HUES48 (cell line): ENCODE data around the gene CDC42EP2.

Experiments used
- H3K27ac ChIP-seq: one replicate; pipeline ENCODE4 v1.7.0; 2013; ENCODE audit warnings: low read depth, low read length, inconsistent platforms
- H3K27me3 ChIP-seq: 2 replicates; pipeline ENCODE4 v1.6.1; 2013; ENCODE audit warnings: mild to moderate bottlenecking, low read length; ENCODE audit not compliant: control insufficient read depth, insufficient read depth
- H3K36me3 ChIP-seq: 2 replicates; pipeline ENCODE4 v1.6.1; 2013; ENCODE audit warnings: low read length; ENCODE audit not compliant: control insufficient read depth, insufficient read depth
- H3K4me1 ChIP-seq: 2 replicates; pipeline ENCODE4 v1.6.1; 2013; ENCODE audit warnings: mild to moderate bottlenecking, low read length; ENCODE audit not compliant: control insufficient read depth, insufficient read depth
- H3K4me3 ChIP-seq: 2 replicates; pipeline ENCODE4 v1.5.1; 2013; ENCODE audit warnings: mild to moderate bottlenecking, low read depth, low read length
- H3K9ac ChIP-seq: 2 replicates; pipeline ENCODE4 v1.6.1; 2013; ENCODE audit warnings: mild to moderate bottlenecking, low read depth, low read length, moderate library complexity
- H3K9me3 ChIP-seq: 2 replicates; pipeline ENCODE4 v1.6.1; 2013; ENCODE audit warnings: low read length; ENCODE audit not compliant: control insufficient read depth, insufficient read depth

CDC42EP2 gene

GRCh38 chr11:65309006-65309405 lies 5.7 kb upstream of the CDC42EP2 start:
- no peaks in the 10 kb centered on the region for H3K9me3 ChIP-seq
- no peak overlapping the region for H3K9ac ChIP-seq
- H3K27me3 ChIP-seq: peaks cover 20% of the 10 kb centered on the region
- H3K36me3 ChIP-seq: no peaks in the 10 kb centered on the region
- no peak overlapping the region for H3K4me3 ChIP-seq
- no peak overlapping the region for H3K27ac ChIP-seq
- peaks cover 5% of the 10 kb centered on the region; the same call in 1 of the 2 replicates for H3K4me1 ChIP-seq

GRCh38 chr11:65310215-65310614 lies 4.5 kb upstream of the CDC42EP2 start:
- H3K27ac ChIP-seq: no peak overlapping the region
- peaks cover 5% of the 10 kb centered on the region; the same call in 1 of the 2 replicates for H3K4me1 ChIP-seq
- H3K9ac ChIP-seq: no peak overlapping the region
- H3K27me3 ChIP-seq: peaks cover 24% of the 10 kb centered on the region
- H3K4me3 ChIP-seq: no peak overlapping the region
- H3K9me3 ChIP-seq: no peaks in the 10 kb centered on the region
- H3K36me3 ChIP-seq: no peaks in the 10 kb centered on the region

GRCh38 chr11:65310736-65311135 lies 3.9 kb upstream of the CDC42EP2 start:
- Histone ChIP-seq H3K27me3 (peaks cover 24% of the 10 kb centered on the region), H3K27ac (peak overlapping the region; percentile 12), H3K9ac (no peak overlapping the region), H3K4me1 (peaks cover 5% of the 10 kb centered on the region; the same call in 1 of the 2 replicates), H3K36me3 (no peaks in the 10 kb centered on the region), H3K4me3 (no peak overlapping the region), H3K9me3 (no peaks in the 10 kb centered on the region)

- Histone ChIP-seq H3K27ac (peak overlapping the region; percentile 12), H3K4me1 (peaks cover 6% of the 10 kb centered on the region; the same call in 1 of the 2 replicates), H3K9me3 (no peaks in the 10 kb centered on the region), H3K27me3 (peaks cover 24% of the 10 kb centered on the region), H3K9ac (no peak overlapping the region), H3K36me3 (no peaks in the 10 kb centered on the region), H3K4me3 (no peak overlapping the region)
Observed at GRCh38 chr11:65311170-65311678, 3.4 kb upstream of the CDC42EP2 start.

- Histone ChIP-seq H3K9ac (peak overlapping the region; percentile 73), H3K9me3 (no peaks in the 10 kb centered on the region), H3K27me3 (peaks cover 14% of the 10 kb centered on the region), H3K4me3 (peak overlapping the region; percentile 89), H3K27ac (peak overlapping the region; percentile 59), H3K4me1 (peaks cover 21% of the 10 kb centered on the region), H3K36me3 (no peaks in the 10 kb centered on the region)
Observed at GRCh38 chr11:65315204-65315865, 669 bp downstream of the CDC42EP2 start.

- Histone ChIP-seq H3K4me1 (peaks cover 18% of the 10 kb centered on the region), H3K9me3 (no peaks in the 10 kb centered on the region), H3K27ac (no peak overlapping the region), H3K36me3 (peaks cover 3% of the 10 kb centered on the region; the same call in 1 of the 2 replicates), H3K4me3 (peak overlapping the region; percentile 89; the same call in 1 of the 2 replicates), H3K27me3 (peaks cover 14% of the 10 kb centered on the region), H3K9ac (no peak overlapping the region)
Observed at GRCh38 chr11:65315866-65316226, 1.2 kb downstream of the CDC42EP2 start.

DNA sequence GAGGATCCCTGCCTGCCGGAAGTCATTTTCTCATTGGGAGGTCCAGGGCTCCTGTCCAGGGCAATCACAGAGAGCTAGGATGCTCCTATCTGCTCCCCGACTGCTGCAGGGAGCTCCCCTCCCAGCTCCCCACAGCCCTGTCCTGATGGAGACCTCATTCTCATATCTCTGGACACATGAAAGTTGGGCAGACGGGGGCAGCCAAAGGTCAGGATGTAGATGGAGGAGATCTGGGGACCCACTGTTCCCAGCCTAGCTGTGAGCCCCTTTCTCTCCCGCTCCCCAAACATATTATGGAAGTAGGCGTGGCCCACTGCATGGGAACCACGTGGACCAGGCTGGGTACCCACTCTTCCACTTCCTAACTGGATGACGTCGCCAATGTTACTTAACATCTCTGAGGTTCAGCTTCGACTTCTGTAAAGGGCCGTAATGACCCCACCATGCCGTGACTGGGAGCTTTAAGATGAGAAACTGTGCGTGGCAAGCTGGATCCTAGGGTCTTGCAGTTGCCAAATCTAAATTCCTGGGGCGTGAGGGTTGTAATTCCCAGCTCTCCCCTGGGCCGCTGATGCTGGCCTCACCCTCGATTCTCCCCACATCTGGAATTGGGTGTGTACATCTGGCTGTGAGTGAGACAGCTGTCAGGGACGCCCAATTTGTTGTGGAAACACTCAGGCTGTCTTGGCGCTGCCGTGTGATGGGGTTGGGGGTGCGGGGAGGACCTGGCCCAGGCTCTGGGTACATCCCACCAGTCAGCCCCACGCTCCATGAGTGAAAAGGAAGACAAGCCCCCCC lies 1.8 kb downstream of the CDC42EP2 start:
- Histone ChIP-seq H3K9me3 (no peaks in the 10 kb centered on the region), H3K27me3 (peaks cover 14% of the 10 kb centered on the region), H3K36me3 (peaks cover 9% of the 10 kb centered on the region), H3K9ac (no peak overlapping the region), H3K4me3 (0 out of 2 replicates have a peak overlapping the region, but pooled peaks have one; percentile 2), H3K27ac (peak overlapping the region; percentile 54), H3K4me1 (peaks cover 16% of the 10 kb centered on the region)

DNA sequence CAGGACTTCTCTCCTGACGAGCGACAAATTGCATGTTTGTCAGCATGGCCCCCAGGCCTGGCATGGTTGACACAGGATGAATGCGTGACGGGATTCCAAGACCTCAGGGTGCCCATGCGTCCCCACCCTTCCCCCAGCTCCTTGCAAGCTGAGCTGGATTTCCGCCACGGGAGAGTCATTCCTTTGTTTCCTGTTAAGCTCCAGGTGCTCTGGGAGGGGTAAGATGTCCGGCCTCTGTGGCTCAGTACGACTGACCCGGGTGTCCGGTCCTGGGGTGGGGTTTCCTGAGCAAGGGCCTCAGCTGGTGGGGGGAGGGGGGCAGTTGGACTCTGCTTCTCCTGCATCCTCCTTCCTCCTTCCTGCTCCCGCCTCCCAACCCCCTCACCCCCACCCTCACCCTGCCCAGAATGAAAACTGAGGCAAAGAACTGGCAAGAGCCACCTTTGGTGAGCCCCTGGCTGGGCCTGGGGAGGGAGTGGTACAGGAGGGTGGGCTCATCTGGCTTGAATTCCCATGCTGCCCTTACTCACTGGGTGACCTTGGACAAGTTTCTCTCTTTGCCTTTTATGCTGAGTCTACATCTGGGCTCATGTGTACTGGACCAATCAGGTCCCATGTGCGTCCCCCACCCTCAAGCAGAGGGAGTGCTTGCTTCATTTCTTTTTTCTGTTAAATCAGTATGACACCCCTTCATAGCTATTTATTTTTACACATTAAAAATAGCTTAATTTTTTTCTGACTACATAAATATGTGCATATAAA lies 2.5 kb downstream of the CDC42EP2 start:
- Histone ChIP-seq H3K4me1 (peaks cover 16% of the 10 kb centered on the region), H3K27me3 (peaks cover 14% of the 10 kb centered on the region), H3K9me3 (no peaks in the 10 kb centered on the region), H3K27ac (peak overlapping the region; percentile 54), H3K36me3 (peaks cover 16% of the 10 kb centered on the region), H3K9ac (no peak overlapping the region), H3K4me3 (no peak overlapping the region)

- peaks cover 16% of the 10 kb centered on the region for H3K36me3 ChIP-seq
- H3K4me1 ChIP-seq: peaks cover 16% of the 10 kb centered on the region
- no peak overlapping the region for H3K4me3 ChIP-seq
- no peak overlapping the region for H3K27ac ChIP-seq
- no peaks in the 10 kb centered on the region for H3K9me3 ChIP-seq
- H3K27me3 ChIP-seq: no peaks in the 10 kb centered on the region
- no peak overlapping the region for H3K9ac ChIP-seq
Observed at GRCh38 chr11:65320386-65321075, 5.9 kb downstream of the CDC42EP2 start.

DNA sequence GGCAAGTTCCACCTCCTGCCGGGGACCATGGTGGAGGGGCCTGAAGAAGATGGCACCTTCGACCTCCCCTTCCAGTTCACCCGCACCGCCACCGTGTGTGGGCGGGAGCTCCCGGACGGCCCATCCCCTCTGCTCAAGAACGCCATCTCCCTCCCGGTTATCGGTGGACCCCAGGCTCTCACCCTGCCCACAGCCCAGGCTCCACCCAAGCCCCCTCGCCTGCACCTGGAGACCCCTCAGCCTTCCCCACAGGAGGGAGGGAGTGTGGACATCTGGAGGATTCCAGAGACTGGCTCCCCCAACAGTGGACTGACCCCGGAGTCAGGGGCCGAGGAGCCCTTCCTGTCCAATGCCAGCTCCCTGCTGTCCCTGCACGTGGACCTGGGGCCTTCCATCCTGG lies 6.4 kb downstream of the CDC42EP2 start:
- H3K4me1 ChIP-seq: peaks cover 16% of the 10 kb centered on the region
- H3K27ac ChIP-seq: no peak overlapping the region
- no peaks in the 10 kb centered on the region for H3K9me3 ChIP-seq
- no peak overlapping the region for H3K4me3 ChIP-seq
- H3K9ac ChIP-seq: no peak overlapping the region
- H3K27me3 ChIP-seq: no peaks in the 10 kb centered on the region
- H3K36me3 ChIP-seq: peaks cover 16% of the 10 kb centered on the region
